Endothelial cell of umbilical vein (primary cell): ENCODE measurements around the gene QPCT. TPM values are rescaled to one million over a fixed set of nuclear protein-coding genes. Genes with fewer than 3 reads are reported as not detected.

Source experiments
- BruUV-seq: library from RNA; stranded (reverse); fragments of 400-500 nt; replicated peaks from 2 replicates; lab custom pipeline; 2021; lab: Mats Ljungman, UMichigan
- CTCF ChIA-PET: fragments of 300-600, 350-600 bp; sonication (Branson Sonifier 250); formaldehyde crosslinking; loops from one replicate; lab custom pipeline; 2021; ENCODE audit warnings: antibody characterized with exemption, inconsistent platforms; lab: Charles Lee
- POLR2A ChIA-PET: fragments of 300-600, 350-600 bp; sonication (Branson Sonifier 250); formaldehyde crosslinking; loops from one replicate; lab custom pipeline; 2021; ENCODE audit warnings: antibody characterized with exemption, inconsistent platforms; lab: Charles Lee
- DNase-seq: peaks from one replicate; pipeline ENCODE4 v3.0.0-alpha.2; 2011; ENCODE audit warnings: low read depth, low spot score
- FAIRE-seq: peaks from 2 replicates; lab custom pipeline; 2011; peaks lifted over from hg19 to GRCh38; lab: Jason Lieb, UNC
- H2AFZ ChIP-seq: 2 replicates; pipeline ENCODE4 v1.6.0; 2012; ENCODE audit warnings: low read depth, low read length, control low read depth, inconsistent platforms
- H3K27ac ChIP-seq: 2 replicates; pipeline ENCODE4 v1.5.1; 2011; ENCODE audit warnings: low read depth, mild to moderate bottlenecking, control low read depth, low read length, moderate library complexity; ENCODE audit not compliant: insufficient read depth
- H3K27me3 ChIP-seq, 2 experiments: 2 replicates each; pipeline versions ENCODE4 v1.6.0 to v1.6.1; 2011; ENCODE audit warnings: low read length in 2 of 2, mixed read lengths in 1 of 2; ENCODE audit not compliant: control insufficient read depth in 2 of 2, insufficient read depth in 2 of 2
- H3K36me3 ChIP-seq, 2 experiments: 2 replicates in 1 of 2; 3 replicates in 1 of 2; pipeline ENCODE4 v1.5.1; 2011; ENCODE audit warnings: low read length in 2 of 2, mild to moderate bottlenecking in 1 of 2, moderate library complexity in 1 of 2; ENCODE audit not compliant: control insufficient read depth in 2 of 2, insufficient read depth in 2 of 2; ENCODE audit errors: extremely low read depth in 1 of 2
- H3K4me1 ChIP-seq: 3 replicates; pipeline ENCODE4 v1.5.1; 2011; ENCODE audit warnings: mild to moderate bottlenecking, low read length; ENCODE audit not compliant: control insufficient read depth, insufficient read depth; ENCODE audit errors: extremely low read depth
- H3K4me2 ChIP-seq: 2 replicates; pipeline ENCODE4 v1.6.1; 2011; ENCODE audit warnings: low read length, control low read depth, mixed read lengths; ENCODE audit not compliant: insufficient read depth
- H3K4me3 ChIP-seq, 3 experiments: fragments of 200-600 bp in 1 of 3; sonication (generic), shearing (Covaris generic) in 1 of 3; replicated peaks in 1 of 3; 2 replicates each; pipeline ENCODE4 v1.5.1; 2011 to 2016; ENCODE audit warnings: control low read depth in 3 of 3, low read length in 3 of 3, mild to moderate bottlenecking in 2 of 3, inconsistent platforms in 1 of 3, low read depth in 1 of 3, moderate library complexity in 1 of 3; ENCODE audit not compliant: insufficient read depth in 1 of 3
- H3K79me2 ChIP-seq: 2 replicates; pipeline ENCODE4 v1.6.0; 2012; ENCODE audit warnings: low read length, inconsistent platforms; ENCODE audit not compliant: control insufficient read depth, insufficient read depth
- H3K9ac ChIP-seq: replicated peaks from 2 replicates; pipeline ENCODE3; 2011; ENCODE audit warnings: low read length, control low read depth; ENCODE audit not compliant: insufficient read depth; ENCODE audit errors: extremely low read depth
- H3K9me1 ChIP-seq: replicated peaks from 3 replicates; pipeline ENCODE4 v1.6.0; 2011; ENCODE audit warnings: mild to moderate bottlenecking, low read length; ENCODE audit not compliant: control insufficient read depth, insufficient read depth; ENCODE audit errors: extremely low read depth
- H3K9me3 ChIP-seq: replicated peaks from 2 replicates; pipeline ENCODE4 v1.5.1; 2012; ENCODE audit warnings: low read length, inconsistent platforms; ENCODE audit not compliant: control insufficient read depth, insufficient read depth
- H4K20me1 ChIP-seq: replicated peaks from 2 replicates; pipeline ENCODE3; 2011; ENCODE audit warnings: mild to moderate bottlenecking, low read length; ENCODE audit not compliant: control insufficient read depth, insufficient read depth; ENCODE audit errors: extremely low read depth
- CTCF ChIP-seq, 2 donors: IDR thresholded peaks; 1 replicate in 1 of 2; 2 replicates in 1 of 2; pipeline ENCODE4 v1.5.1; 2011; ENCODE audit warnings: low read length in 2 of 2, mild to moderate bottlenecking in 2 of 2, moderate library complexity in 2 of 2, control low read depth in 1 of 2, inconsistent platforms in 1 of 2, low read depth in 1 of 2; ENCODE audit not compliant: insufficient read depth in 1 of 2; ENCODE audit errors: extremely low read depth in 1 of 2
- EZH2 ChIP-seq: IDR thresholded peaks from 2 replicates; pipeline ENCODE4 v1.6.1; 2012; ENCODE audit warnings: borderline replicate concordance, low read depth, mild to moderate bottlenecking, moderate library complexity, low read length, inconsistent platforms; ENCODE audit not compliant: severe bottlenecking
- FOS ChIP-seq: IDR thresholded peaks from 2 replicates; pipeline ENCODE4 v1.6.1; 2011; ENCODE audit warnings: mild to moderate bottlenecking, low read length, moderate library complexity, borderline replicate concordance; ENCODE audit not compliant: insufficient read depth
- GATA2 ChIP-seq: IDR thresholded peaks from 2 replicates; pipeline ENCODE4 v1.7.0; 2011; ENCODE audit warnings: low read depth, mild to moderate bottlenecking, moderate library complexity, mixed read lengths, low read length; ENCODE audit not compliant: insufficient read length, insufficient read depth
- JUN ChIP-seq: IDR thresholded peaks from 2 replicates; pipeline ENCODE4 v1.6.1; 2011; ENCODE audit warnings: borderline replicate concordance, low read depth; ENCODE audit not compliant: insufficient read length, insufficient read depth
- MAX ChIP-seq: IDR thresholded peaks from 2 replicates; pipeline ENCODE4 v1.6.1; 2011; ENCODE audit not compliant: insufficient read depth, insufficient read length
- MYC ChIP-seq: IDR thresholded peaks from one replicate; pipeline ENCODE4 v1.6.1; 2011; ENCODE audit warnings: mild to moderate bottlenecking, low read depth, low read length
- POLR2A ChIP-seq: IDR thresholded peaks from 2 replicates; pipeline ENCODE4 v1.6.1; 2012; ENCODE audit warnings: low read depth, mild to moderate bottlenecking, control low read depth, low read length
- POLR2AphosphoS5 ChIP-seq: IDR thresholded peaks from 2 replicates; pipeline ENCODE4 v1.6.1; 2012; ENCODE audit warnings: low read depth, mild to moderate bottlenecking, control low read depth, low read length, moderate library complexity; ENCODE audit not compliant: insufficient read depth
- dilution Hi-C: fragments of 300-500 bp; cut with MboI; formaldehyde crosslinking; loops from one replicate; pipeline ENCODE4 v1.15.0; 2019; ENCODE audit warnings: low sequenced_read_pairs; ENCODE audit not compliant: extremely low pct_ligation_motif_present
- intact Hi-C: fragments of 100-400 bp; cut with micrococcal nuclease; formaldehyde crosslinking; loops from one replicate; pipeline ENCODE4 v1.10.0; 2022
- polyA plus RNA-seq, 4 experiments: library from polyadenylated mRNA; depleted of rRNA in 3 of 4; stranded (reverse) in 3 of 4; unstranded in 1 of 4; fragments of >200 nt; gene quantifications; 2 replicates each; pipeline versions ENCODE4 v1.2.1 to v1.2.3, GENCODE V29; 2011 to 2012; ENCODE audit warnings: missing spikeins in 1 of 4
- total RNA-seq: library from RNA; stranded (reverse); gene quantifications from 2 replicates; pipeline ENCODE4 v1.2.3, GENCODE V29; 2021

The QPCT gene
- total and polyA plus RNA-seq, 2 donors (not counting 3 experiments of a cell fraction or from before 2014, with no cell fraction given) = 12.8 to 17.2 TPM

GRCh38 chr2:37355735-37356134, 11.3 kb downstream of the QPCT start:
- intact Hi-C loops (no loop called here), dilution Hi-C loops (no loop called here)
- ChIA-PET CTCF (no interaction called here), POLR2A (no interaction called here)
- no peaks in the 10 kb centered on the region for H3K4me1 ChIP-seq
- DNase-seq = no peak
- H3K9me1 ChIP-seq = no peaks in the 10 kb centered on the region
- H3K79me2 ChIP-seq = no peaks in the 10 kb centered on the region
- H3K27me3 ChIP-seq = no peaks in the 10 kb centered on the region
- H4K20me1 ChIP-seq = no peaks in the 10 kb centered on the region
- no peaks in the 10 kb centered on the region for H3K36me3 ChIP-seq
- no peak for TF ChIP-seq POLR2AphosphoS5
- TF ChIP-seq MYC = no peak
- no peak for TF ChIP-seq MAX
- FAIRE-seq = no peak
- BruUV-seq = no TSS peak
- no peak overlapping the region for H3K4me2 ChIP-seq
- no peak overlapping the region for H3K4me3 ChIP-seq
- no peak overlapping the region for H3K27ac ChIP-seq
- no peak overlapping the region for H2AFZ ChIP-seq
- H3K9ac ChIP-seq = no peak overlapping the region
- no peaks in the 10 kb centered on the region for H3K9me3 ChIP-seq

- H3K9me1 ChIP-seq = no peaks in the 10 kb centered on the region
- ChIA-PET CTCF (no interaction called here), POLR2A (no interaction called here)
- no peaks in the 10 kb centered on the region for H3K36me3 ChIP-seq
- H3K4me3 ChIP-seq = no peak overlapping the region
- no peak for DNase-seq
- no peaks in the 10 kb centered on the region for H3K4me1 ChIP-seq
- dilution Hi-C loops (no loop called here), intact Hi-C loops (no loop called here)
- TF ChIP-seq MYC = no peak
- TF ChIP-seq POLR2A = no peak
- no peak for TF ChIP-seq GATA2
- no peak for TF ChIP-seq POLR2AphosphoS5
- no peak for TF ChIP-seq JUN
- TF ChIP-seq CTCF (IDR thresholded peaks at IDR 0.05; ENCODE audit: extremely low read depth in 1 of 2, insufficient read depth in 1 of 2, low read depth in 1 of 2, low read length in 2 of 2) = no peak
- no peak for TF ChIP-seq EZH2
- TF ChIP-seq MAX = no peak
- no peak for TF ChIP-seq FOS
- H2AFZ ChIP-seq = no peak overlapping the region
- no peak overlapping the region for H3K4me2 ChIP-seq
- no peaks in the 10 kb centered on the region for H3K79me2 ChIP-seq
- no peak overlapping the region for H3K9ac ChIP-seq
- no TSS peak for BruUV-seq
- no peaks in the 10 kb centered on the region for H4K20me1 ChIP-seq
- H3K27me3 ChIP-seq = no peaks in the 10 kb centered on the region
- no peaks in the 10 kb centered on the region for H3K9me3 ChIP-seq
- no peak for FAIRE-seq
- H3K27ac ChIP-seq = no peak overlapping the region
Observed at GRCh38 chr2:37356299-37356698, 11.9 kb downstream of the QPCT start.
